Coronary artery (tissue), 2 donors: ENCODE results near the gene IQGAP2.

Source experiments
- DNase-seq: peaks from one replicate; pipeline ENCODE4 v3.0.0-alpha.2; 2017; ENCODE audit warnings: low spot score
- H3K27ac ChIP-seq, 2 donors: fragments of 200-600 bp; sonication (generic); one replicate each; pipeline ENCODE4 v1.5.1; 2016 to 2019
- H3K4me3 ChIP-seq: fragments of 200-600 bp; sonication (generic); 2 replicates; pipeline ENCODE4 v1.5.1; 2016; ENCODE audit warnings: mild to moderate bottlenecking, moderate library complexity
- CTCF ChIP-seq: fragments of 200-600 bp; sonication (generic); IDR thresholded peaks from one replicate; pipeline ENCODE4 v1.5.1; 2019; ENCODE audit warnings: antibody characterized with exemption

Gene IQGAP2

DNA sequence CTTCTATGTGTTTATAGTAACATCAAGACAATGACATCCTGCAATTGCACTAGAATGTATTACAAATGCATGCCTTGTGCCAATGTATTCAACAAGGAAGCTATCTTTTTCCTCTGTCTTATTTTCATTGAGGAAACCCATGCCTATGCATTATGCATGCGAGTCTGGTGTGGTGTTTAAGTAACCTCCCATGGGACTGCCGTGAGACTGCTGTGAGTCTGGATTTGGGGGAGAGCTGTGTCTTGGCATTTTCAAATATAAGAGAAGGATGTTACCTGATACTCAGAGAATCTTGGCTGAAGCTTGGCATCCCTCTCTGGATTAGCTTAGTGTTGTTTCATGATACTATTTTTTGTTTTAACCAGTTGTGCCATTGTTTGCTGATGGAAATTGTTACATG, 121.8 kb downstream of the IQGAP2 start:
- TF ChIP-seq CTCF = no peak
- H3K27ac ChIP-seq = no peak overlapping the region
- no peak for DNase-seq
- no peak overlapping the region for H3K4me3 ChIP-seq

- DNase-seq = no peak
- TF ChIP-seq CTCF = no peak
- no peak overlapping the region for H3K27ac ChIP-seq
- H3K4me3 ChIP-seq = no peak overlapping the region
These were observed 122.9 kb downstream of the IQGAP2 start for GRCh38 chr5:76525956-76526355.

DNA sequence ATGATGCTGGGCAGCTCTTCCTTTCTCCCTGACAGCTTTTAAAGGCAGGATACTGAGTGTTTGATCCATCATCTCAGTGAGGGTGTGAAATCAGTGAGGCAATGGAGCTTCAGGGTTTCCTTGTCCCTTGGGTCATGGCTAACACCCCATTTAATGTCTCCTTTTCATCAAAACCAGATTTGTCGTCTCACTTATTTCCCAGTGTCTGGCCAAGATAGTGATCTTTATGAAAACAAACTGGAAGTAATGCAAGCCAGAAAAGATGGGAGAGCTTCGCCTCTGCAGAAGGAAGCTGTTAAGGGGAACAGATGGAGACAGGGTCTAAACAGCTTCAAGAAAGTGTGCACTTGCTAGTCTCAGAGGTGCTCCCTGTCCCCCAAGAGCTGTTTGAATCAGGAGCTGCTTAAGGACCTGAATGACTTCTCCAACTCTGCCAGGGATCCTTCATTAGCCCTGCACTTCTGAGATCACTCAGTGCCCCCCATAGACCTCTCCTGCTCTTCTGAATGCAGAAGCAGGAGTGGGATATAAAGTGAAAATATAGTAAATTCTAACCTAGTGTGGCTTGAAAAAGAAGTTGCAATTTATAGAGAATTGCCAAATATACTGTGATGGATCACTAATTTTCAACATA, 124.0 kb downstream of the IQGAP2 start:
- no peak overlapping the region for H3K27ac ChIP-seq
- no peak for DNase-seq
- no peak overlapping the region for H3K4me3 ChIP-seq
- no peak for TF ChIP-seq CTCF

GRCh38 chr5:76527685-76528161, 124.6 kb downstream of the IQGAP2 start:
- DNase-seq = no peak
- Histone ChIP-seq H3K4me3 (no peak overlapping the region), H3K27ac (no peak overlapping the region)
- TF ChIP-seq CTCF = no peak

DNA sequence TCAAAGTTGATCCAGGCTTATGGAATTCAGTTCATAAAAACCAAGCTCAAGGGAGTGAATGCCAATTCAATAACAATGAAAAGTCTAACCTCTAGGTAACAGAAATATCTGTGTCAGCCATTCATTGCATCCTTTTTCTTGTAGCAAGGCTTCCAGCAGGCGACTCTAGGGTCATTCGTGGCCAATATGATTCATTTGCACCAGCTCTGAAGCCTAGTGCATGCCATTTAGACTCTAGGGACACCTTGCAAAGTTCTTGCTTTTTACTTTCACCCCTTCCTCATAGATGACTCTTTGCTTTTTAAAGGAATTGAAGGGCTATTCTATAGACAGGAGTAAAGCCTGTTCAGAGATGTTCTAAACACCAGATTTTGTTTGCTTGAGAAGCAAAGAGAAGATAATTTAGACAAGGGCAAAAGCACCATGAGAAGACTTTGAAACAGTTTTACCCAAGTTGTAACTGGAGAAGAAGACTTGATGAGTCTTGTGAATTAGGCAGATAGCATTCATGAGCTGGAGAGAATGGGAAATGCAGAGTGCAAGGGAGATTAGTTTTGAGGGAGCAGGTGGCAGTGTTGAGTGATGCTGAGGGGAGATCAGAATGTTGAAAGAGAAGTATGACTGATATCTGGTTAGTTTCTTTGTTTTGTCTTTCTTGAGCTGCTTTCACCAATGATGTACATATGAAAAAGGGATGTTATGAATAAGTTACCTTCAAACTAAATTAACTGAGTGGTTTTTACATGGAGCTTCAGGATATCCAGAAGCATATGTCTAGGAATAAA, 125.7 kb downstream of the IQGAP2 start:
- no peak overlapping the region for H3K4me3 ChIP-seq
- TF ChIP-seq CTCF = no peak
- no peak for DNase-seq
- no peak overlapping the region for H3K27ac ChIP-seq

- TF ChIP-seq CTCF = no peak
- no peak overlapping the region for H3K4me3 ChIP-seq
- DNase-seq = no peak
- H3K27ac ChIP-seq = no peak overlapping the region
These were observed 126.6 kb downstream of the IQGAP2 start for GRCh38 chr5:76529464-76530344.
